ENCODE results near the gene SLC25A36. TPM values are rescaled to one million over a fixed set of nuclear protein-coding genes. Genes with fewer than 3 reads are reported as not detected.

SLC25A36 gene
- total RNA-seq, 1 donor from 2014 or later = 67.7 TPM

DNA sequence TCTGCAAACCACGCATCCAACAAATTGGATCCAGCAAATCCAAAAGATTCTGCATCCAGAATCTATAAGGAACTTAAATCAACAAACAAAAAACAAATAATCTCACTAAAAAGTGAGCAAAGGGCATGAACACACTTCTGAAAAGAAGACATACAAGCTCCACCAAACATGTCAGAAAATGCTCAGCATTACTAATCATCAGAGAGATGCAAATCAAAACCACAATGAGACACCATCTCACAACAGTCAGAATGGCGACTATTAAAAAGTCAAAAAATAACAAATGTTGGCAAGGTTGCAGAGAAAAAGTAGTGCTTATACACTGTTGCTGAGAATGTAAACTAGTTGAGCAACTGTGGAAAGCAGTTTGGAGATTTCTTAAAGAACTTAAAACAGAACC, 21.6 kb upstream of the SLC25A36 start:
- no peak overlapping the region for H3K27ac ChIP-seq (replicated peaks)
- no peaks in the 10 kb centered on the region for H3K36me3 ChIP-seq
- intact Hi-C loops (cut with micrococcal nuclease) = no loop called here
- peaks cover 22% of the 10 kb centered on the region for H3K4me1 ChIP-seq
- DNase-seq = no peak
- peaks cover 7% of the 10 kb centered on the region for H3K9me3 ChIP-seq (replicated peaks)
- TF ChIP-seq, protein P1, sequence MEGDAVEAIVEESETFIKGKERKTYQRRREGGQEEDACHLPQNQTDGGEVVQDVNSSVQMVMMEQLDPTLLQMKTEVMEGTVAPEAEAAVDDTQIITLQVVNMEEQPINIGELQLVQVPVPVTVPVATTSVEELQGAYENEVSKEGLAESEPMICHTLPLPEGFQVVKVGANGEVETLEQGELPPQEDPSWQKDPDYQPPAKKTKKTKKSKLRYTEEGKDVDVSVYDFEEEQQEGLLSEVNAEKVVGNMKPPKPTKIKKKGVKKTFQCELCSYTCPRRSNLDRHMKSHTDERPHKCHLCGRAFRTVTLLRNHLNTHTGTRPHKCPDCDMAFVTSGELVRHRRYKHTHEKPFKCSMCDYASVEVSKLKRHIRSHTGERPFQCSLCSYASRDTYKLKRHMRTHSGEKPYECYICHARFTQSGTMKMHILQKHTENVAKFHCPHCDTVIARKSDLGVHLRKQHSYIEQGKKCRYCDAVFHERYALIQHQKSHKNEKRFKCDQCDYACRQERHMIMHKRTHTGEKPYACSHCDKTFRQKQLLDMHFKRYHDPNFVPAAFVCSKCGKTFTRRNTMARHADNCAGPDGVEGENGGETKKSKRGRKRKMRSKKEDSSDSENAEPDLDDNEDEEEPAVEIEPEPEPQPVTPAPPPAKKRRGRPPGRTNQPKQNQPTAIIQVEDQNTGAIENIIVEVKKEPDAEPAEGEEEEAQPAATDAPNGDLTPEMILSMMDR (IDR thresholded peaks at IDR 0.05; ENCODE audit: borderline replicate concordance) = no peak
- H3K4me3 ChIP-seq = no peak overlapping the region
- H3K27me3 ChIP-seq (ENCODE audit: low read depth) = no peaks in the 10 kb centered on the region

DNA sequence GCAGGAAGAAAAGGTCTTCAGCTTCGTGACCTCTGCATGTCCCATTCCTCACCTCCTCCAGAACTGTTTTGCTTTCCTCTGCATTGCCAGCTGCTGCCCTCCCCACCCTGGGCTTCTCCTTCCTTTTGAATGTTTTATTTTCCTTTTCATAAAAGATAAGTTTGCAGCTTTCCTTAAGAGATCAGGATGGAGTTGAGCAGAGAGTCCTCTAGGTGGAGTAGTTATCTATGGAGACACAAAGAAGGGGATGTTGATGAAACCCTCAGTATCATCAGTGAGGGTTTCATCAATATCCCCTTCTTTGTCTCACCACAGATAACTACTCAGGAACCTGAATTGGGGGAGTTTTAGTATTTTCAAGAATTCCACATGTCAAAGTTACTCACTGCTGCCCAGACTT, 19.0 kb upstream of the SLC25A36 start:
- TF ChIP-seq, protein P1 (IDR thresholded peaks at IDR 0.05; ENCODE audit: borderline replicate concordance) = peak; percentile 51
- Histone ChIP-seq H3K4me1 (peaks cover 23% of the 10 kb centered on the region), H3K27me3 (ENCODE audit: low read depth) (no peaks in the 10 kb centered on the region), H3K9me3 (replicated peaks) (peaks cover 7% of the 10 kb centered on the region), H3K4me3 (no peak overlapping the region), H3K36me3 (no peaks in the 10 kb centered on the region), H3K27ac (replicated peaks) (peak overlapping the region; percentile 39)
- intact Hi-C loops (cut with micrococcal nuclease) = no loop called here
- no peak for DNase-seq

DNA sequence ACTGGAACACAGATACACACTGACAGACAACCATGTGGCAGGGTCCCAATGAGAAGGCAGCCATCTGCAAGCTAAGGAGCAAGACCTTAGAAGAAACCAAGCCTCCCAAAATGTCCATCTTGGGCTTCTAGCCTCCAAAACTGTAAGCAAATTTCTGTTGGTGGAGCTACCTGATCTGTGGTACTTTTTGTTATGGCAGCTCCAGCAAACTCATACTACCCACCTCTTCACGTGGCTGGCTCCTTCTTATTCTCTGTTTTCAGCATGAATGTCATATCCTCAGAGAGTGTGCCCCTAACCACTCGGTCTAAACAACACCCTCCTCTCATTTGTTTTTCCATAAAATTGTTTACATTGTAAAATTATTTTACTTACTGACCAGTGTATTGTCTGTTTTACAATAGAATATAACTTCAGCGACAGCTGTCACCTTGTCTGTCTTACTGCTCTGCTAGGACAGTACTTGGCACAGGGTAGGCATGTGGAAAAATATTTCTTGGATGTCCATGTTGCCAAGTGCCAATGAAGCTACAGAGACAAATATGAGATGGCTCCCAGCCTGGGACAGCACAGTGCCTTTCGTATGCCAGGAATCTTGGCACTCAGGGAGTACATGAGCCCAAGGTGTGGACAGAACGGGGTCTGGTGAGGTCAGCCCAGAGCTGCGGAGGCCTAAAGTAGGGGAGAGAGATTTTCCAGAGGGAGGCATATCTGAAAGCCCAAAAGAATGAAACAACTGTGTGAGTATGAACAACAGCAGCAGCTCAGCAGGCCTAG, 17.4 kb upstream of the SLC25A36 start:
- Histone ChIP-seq H3K4me1 (peaks cover 17% of the 10 kb centered on the region), H3K27ac (replicated peaks) (peak overlapping the region; percentile 89), H3K36me3 (no peaks in the 10 kb centered on the region), H3K4me3 (no peak overlapping the region), H3K9me3 (replicated peaks) (peaks cover 7% of the 10 kb centered on the region), H3K27me3 (ENCODE audit: low read depth) (no peaks in the 10 kb centered on the region)
- intact Hi-C loops (cut with micrococcal nuclease) = no loop called here
- TF ChIP-seq, protein P1 (IDR thresholded peaks at IDR 0.05; ENCODE audit: borderline replicate concordance) = no peak
- peak; percentile 66 for DNase-seq

DNA sequence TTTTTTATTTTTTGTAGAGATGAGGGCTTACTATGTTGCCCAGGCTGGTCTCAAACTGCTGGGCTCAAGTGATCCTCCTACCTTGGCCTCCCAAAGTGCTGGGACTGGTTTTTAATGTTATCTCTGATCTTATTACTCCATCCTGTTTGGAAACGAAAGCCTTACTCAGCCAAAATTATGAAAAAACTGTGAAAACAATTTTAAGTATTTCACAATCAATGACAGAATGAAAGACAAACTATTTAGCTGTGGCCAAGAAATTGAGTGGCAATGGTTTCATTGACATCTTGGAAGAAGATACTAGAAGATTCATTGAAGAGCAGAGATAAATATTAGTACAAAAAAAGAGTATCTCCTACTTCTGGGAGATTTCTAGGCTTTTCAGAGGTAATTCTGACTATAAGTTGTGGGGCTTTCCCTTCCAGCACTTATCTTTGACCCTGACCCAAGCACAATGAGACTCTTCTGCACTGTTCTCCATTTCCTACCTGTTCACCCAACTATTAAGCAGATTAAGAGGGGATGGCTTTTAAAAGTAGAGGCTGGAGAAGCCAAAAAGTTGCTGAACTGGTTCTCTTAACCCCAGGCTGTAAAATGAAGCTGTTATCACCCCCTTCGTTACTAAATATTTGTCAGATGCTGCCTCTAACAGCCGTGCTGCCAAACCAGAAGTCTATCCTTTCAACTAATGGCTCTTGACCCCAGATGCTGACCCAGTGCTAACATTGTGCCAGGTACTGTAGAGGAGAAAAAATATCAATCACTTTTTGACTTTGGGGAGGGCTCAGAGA, 14.2 kb upstream of the SLC25A36 start:
- intact Hi-C loops (cut with micrococcal nuclease) = no loop called here
- peaks cover 17% of the 10 kb centered on the region for H3K27me3 ChIP-seq (ENCODE audit: low read depth)
- no peak overlapping the region for H3K4me3 ChIP-seq
- TF ChIP-seq, protein P1 (IDR thresholded peaks at IDR 0.05; ENCODE audit: borderline replicate concordance) = no peak
- H3K9me3 ChIP-seq (replicated peaks) = peaks cover 4% of the 10 kb centered on the region
- peaks cover 17% of the 10 kb centered on the region for H3K4me1 ChIP-seq
- no peaks in the 10 kb centered on the region for H3K36me3 ChIP-seq
- no peak overlapping the region for H3K27ac ChIP-seq (replicated peaks)
- no peak for DNase-seq

DNA sequence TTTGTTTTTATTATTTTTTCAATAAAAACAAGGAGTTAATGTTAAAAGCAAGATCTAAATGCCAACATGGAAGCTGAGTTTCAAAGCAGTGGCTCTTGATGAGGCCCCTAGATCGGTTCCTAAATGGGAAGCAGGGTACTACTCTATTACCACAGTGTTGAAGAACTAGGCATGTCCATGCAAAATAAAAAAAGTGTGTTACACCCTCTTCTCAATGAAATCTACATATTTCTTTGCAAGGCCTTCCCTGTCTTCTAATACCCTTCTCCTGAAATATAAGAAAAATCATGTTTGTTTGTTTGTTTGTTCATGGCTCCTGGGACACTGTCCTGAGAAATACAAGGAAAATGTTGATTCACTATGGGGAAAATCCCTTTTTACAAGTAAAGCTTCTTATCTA, 12.2 kb upstream of the SLC25A36 start:
- intact Hi-C loops (cut with micrococcal nuclease) = no loop called here
- TF ChIP-seq, protein P1 (IDR thresholded peaks at IDR 0.05; ENCODE audit: borderline replicate concordance) = no peak
- no peak for DNase-seq

More for the DNA sequence above, 12.2 kb upstream of the SLC25A36 start:
- H3K4me1 ChIP-seq = peaks cover 17% of the 10 kb centered on the region
- H3K4me3 ChIP-seq = no peak overlapping the region
- no peaks in the 10 kb centered on the region for H3K36me3 ChIP-seq
- H3K9me3 ChIP-seq (replicated peaks) = no peaks in the 10 kb centered on the region
- H3K27me3 ChIP-seq (ENCODE audit: low read depth) = peaks cover 17% of the 10 kb centered on the region
- H3K27ac ChIP-seq (replicated peaks) = no peak overlapping the region
